Gastrocnemius medialis (tissue), 4 donors: ENCODE measurements around the gene HDAC4. TPM values are rescaled to one million over a fixed set of nuclear protein-coding genes. Genes with fewer than 3 reads are reported as not detected.

ENCODE experiments used
- ATAC-seq, 2 donors: fragments of 150-250 bp; one replicate each; pipeline ENCODE4 v1.9.1; 2016
- DNase-seq, 2 donors: peaks; one replicate each; pipeline ENCODE4 v3.0.0-alpha.2; 2019
- H3K27ac ChIP-seq, 4 donors: fragments of 200-600 bp; sonication (generic); 1 replicate in 1 of 4; 2 replicates in 3 of 4; pipeline ENCODE4 v1.5.1; 2016 to 2018; ENCODE audit warnings: mild to moderate bottlenecking in 2 of 4, moderate library complexity in 1 of 4
- H3K27me3 ChIP-seq, 3 donors: fragments of 200-600 bp; sonication (generic) in 2 of 3; 1 replicate in 1 of 3; 2 replicates in 2 of 3; pipeline versions ENCODE4 v1.5.1 to v1.6.0; 2016 to 2019; ENCODE audit warnings: mild to moderate bottlenecking in 1 of 3, moderate library complexity in 1 of 3
- H3K36me3 ChIP-seq, 2 donors: fragments of 200-600 bp; sonication (generic) in 1 of 2; one replicate each; pipeline ENCODE4 v1.5.1; 2017 to 2018
- H3K4me1 ChIP-seq, 2 donors: fragments of 200-600 bp; sonication (generic) in 1 of 2; one replicate each; pipeline ENCODE4 v1.5.1; 2016 to 2017; ENCODE audit warnings: mild to moderate bottlenecking in 2 of 2
- H3K4me3 ChIP-seq, 4 donors: fragments of 200-600 bp; sonication (generic) in 3 of 4; 1 replicate in 1 of 4; 2 replicates in 3 of 4; pipeline ENCODE4 v1.5.1; 2016 to 2019; ENCODE audit warnings: mild to moderate bottlenecking in 2 of 4
- H3K9me3 ChIP-seq, 3 donors: fragments of 200-600 bp; sonication (generic) in 2 of 3; 1 replicate in 1 of 3; 2 replicates in 2 of 3; pipeline ENCODE4 v1.5.1; 2016 to 2019
- POLR2A ChIP-seq, 2 donors: fragments of 450-650 bp; IDR thresholded peaks; one replicate each; pipeline ENCODE4 v1.6.1; 2017; ENCODE audit warnings: antibody characterized with exemption in 2 of 2, mild to moderate bottlenecking in 2 of 2, moderate library complexity in 2 of 2
- in situ Hi-C, 4 donors: fragments of 200-750 bp; cut with MboI; loops; one replicate each; pipeline versions ENCODE4 v1.15.0 to v1.8.0; 2017; ENCODE audit warnings: low sequenced_read_pairs in 4 of 4
- intact Hi-C: fragments of 100-400 bp; cut with DNase I; formaldehyde crosslinking; loops from one replicate; pipeline ENCODE4 v1.15.1; 2023; ENCODE audit warnings: low total_unique reads
- total RNA-seq, 4 donors: library from RNA; depleted of rRNA; stranded (reverse); fragments of >200 nt; gene quantifications; one replicate each; pipeline versions ENCODE4 v1.1.0 to v1.2.3, GENCODE V29; 2016
- TF ChIP-seq, protein P1 (sequence below), 5 experiments: fragments of 450-650 bp in 3 of 5; fragments of 200-600 bp in 2 of 5; sonication (generic) in 2 of 5; IDR thresholded peaks in 4 of 5; conservative IDR thresholded peaks in 1 of 5; 1 replicate in 4 of 5; 2 replicates in 1 of 5; pipeline ENCODE4 v1.5.1; 2016 to 2019; ENCODE audit warnings: antibody characterized with exemption in 5 of 5, mild to moderate bottlenecking in 3 of 5, moderate library complexity in 3 of 5

HDAC4 gene
- total RNA-seq, 4 donors from 2014 or later: 23.6 to 257 (median 119) TPM

DNA sequence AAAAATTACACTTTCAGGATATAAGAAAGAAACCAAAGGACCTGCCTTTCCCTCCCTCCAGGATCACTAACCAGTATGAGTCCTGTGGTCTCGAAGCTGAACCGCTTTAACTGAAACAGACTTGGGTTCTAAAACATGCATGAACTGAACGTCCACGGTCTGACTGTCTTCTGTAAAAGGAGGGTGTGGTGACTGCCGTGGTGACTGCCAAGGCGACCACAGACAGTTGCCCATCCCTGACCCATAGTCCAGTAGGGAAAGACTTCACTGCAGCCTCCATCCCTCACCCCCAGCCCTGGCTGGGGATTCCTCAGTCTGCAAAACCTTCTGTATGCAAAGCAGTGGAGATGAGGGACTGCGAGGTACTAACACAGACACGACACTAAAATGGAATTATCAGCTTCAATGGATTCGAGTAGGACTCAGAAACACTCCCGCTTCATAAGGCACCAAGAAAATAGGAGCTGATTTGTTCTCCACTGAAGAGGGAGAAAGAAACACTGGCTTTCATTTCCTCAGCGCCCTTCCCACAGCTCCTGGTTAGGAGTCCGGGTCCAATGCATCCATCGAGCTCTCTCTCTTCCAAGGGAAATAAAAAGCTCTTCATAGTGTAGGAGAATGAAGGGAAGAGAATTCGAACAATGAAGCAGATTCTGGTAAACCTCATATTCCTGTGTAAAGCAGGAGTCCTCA lies 197.2 kb downstream of the HDAC4 start:
- no peaks in the 10 kb centered on the region for H3K36me3 ChIP-seq
- DNase-seq: no peak
- H3K4me1 ChIP-seq: peaks cover 74 to 79% of the 10 kb centered on the region in 2 donors
- intact Hi-C loops (no loop called here), in situ Hi-C loops (no loop called here)
- peak overlapping the region; percentile 82 to 89 (median 88) for H3K27ac ChIP-seq
- no peaks in the 10 kb centered on the region for H3K9me3 ChIP-seq
- no peak for ATAC-seq
- H3K4me3 ChIP-seq: no peak overlapping the region
- H3K27me3 ChIP-seq: no peaks in the 10 kb centered on the region
- TF ChIP-seq, protein P1, sequence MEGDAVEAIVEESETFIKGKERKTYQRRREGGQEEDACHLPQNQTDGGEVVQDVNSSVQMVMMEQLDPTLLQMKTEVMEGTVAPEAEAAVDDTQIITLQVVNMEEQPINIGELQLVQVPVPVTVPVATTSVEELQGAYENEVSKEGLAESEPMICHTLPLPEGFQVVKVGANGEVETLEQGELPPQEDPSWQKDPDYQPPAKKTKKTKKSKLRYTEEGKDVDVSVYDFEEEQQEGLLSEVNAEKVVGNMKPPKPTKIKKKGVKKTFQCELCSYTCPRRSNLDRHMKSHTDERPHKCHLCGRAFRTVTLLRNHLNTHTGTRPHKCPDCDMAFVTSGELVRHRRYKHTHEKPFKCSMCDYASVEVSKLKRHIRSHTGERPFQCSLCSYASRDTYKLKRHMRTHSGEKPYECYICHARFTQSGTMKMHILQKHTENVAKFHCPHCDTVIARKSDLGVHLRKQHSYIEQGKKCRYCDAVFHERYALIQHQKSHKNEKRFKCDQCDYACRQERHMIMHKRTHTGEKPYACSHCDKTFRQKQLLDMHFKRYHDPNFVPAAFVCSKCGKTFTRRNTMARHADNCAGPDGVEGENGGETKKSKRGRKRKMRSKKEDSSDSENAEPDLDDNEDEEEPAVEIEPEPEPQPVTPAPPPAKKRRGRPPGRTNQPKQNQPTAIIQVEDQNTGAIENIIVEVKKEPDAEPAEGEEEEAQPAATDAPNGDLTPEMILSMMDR (IDR thresholded peaks at IDR 0.05 in 4 of 5, conservative IDR thresholded peaks at IDR 0.05 in 1 of 5): no peak
- no peak for TF ChIP-seq POLR2A (IDR thresholded peaks at IDR 0.05)

DNA sequence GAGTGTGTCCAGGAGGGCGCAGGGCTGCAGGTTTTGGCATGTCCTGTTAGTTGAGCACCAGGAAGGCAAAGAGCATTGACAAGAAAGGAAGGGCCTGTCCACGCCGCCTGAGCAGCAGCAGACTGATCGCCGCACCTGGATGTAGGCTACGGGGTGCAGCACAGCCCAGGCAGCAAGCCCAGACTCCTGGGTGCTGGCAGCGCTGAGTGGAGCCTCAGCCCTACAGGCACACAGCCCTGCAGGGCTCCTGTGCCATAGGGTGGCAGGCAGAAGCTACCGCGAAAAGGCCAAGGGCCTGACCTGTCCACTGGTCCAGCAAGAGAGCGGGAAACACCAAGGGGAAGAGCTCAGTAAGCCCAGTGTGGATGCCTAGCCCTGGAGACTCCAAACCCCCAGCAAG lies 198.0 kb downstream of the HDAC4 start:
- H3K27me3 ChIP-seq: no peaks in the 10 kb centered on the region
- H3K4me1 ChIP-seq: peaks cover 74 to 76% of the 10 kb centered on the region in 2 donors
- ATAC-seq: peak in 1 of 2 donors; percentile 19
- TF ChIP-seq, protein P1 (IDR thresholded peaks at IDR 0.05 in 4 of 5, conservative IDR thresholded peaks at IDR 0.05 in 1 of 5): no peak
- no peak for TF ChIP-seq POLR2A (IDR thresholded peaks at IDR 0.05)
- intact Hi-C loops: no loop called here
- H3K27ac ChIP-seq: peak overlapping the region; percentile 82 to 89 (median 88)
- no peaks in the 10 kb centered on the region for H3K36me3 ChIP-seq
- DNase-seq: peak in 1 of 2 donors; percentile 44
- no peaks in the 10 kb centered on the region for H3K9me3 ChIP-seq
- in situ Hi-C loops: no loop called here
- H3K4me3 ChIP-seq: no peak overlapping the region

DNA sequence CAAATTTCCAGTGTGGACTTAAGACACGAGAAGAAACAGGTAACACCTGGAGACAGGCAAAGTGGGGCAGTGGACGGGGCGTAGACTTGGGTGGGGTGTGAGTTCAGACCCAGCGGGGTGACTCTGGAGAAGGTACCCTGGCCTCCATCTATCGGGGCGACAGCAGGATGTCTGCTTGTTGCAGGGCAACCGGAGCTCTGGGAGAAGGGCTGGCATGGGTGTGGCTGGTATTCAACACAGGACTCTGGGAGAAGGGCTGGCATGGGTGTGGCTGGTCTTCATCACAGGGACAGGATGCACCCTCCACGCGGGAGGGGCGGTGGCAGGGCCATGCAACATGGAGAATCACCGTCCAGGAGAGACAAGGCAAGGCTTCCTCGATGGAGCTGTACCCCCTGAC lies 198.5 kb downstream of the HDAC4 start:
- peaks cover 71 to 74% of the 10 kb centered on the region in 2 donors for H3K4me1 ChIP-seq
- peaks cover 0 to 1% of the 10 kb centered on the region in 2 donors for H3K36me3 ChIP-seq
- H3K9me3 ChIP-seq: no peaks in the 10 kb centered on the region
- peak; percentile 64 to 73 for DNase-seq
- intact Hi-C loops (no loop called here), in situ Hi-C loops (no loop called here)
- TF ChIP-seq, protein P1 (IDR thresholded peaks at IDR 0.05 in 4 of 5, conservative IDR thresholded peaks at IDR 0.05 in 1 of 5): no peak
- TF ChIP-seq POLR2A (IDR thresholded peaks at IDR 0.05): no peak
- ATAC-seq: peak; percentile 38 to 47
- no peaks in the 10 kb centered on the region for H3K27me3 ChIP-seq
- no peak overlapping the region for H3K4me3 ChIP-seq
- H3K27ac ChIP-seq: peak overlapping the region; percentile 82 to 89 (median 88)

DNA sequence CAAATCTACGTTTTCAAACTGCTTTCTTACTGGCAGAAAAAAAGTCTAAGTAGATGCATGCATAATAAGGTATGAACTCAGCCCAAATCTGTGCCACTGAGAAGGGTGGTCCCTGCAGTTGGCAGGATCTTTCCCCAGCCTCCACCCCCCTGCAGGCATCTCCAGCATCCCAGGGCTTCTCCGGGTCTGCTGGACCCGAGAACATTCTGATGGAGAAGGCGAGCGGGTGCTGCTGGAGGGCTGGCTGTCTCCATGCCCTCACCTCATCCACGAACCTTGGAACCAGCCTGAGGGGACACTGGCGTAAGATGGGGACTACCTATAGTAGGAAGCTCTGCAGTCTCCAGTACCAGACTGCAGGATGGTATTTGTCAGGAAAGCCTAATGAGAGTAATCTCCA lies 198.9 kb downstream of the HDAC4 start:
- DNase-seq: no peak
- intact Hi-C loops (no loop called here), in situ Hi-C loops (no loop called here)
- Histone ChIP-seq H3K4me1 (peaks cover 68 to 71% of the 10 kb centered on the region in 2 donors), H3K36me3 (peaks cover 0 to 6% of the 10 kb centered on the region in 2 donors), H3K9me3 (no peaks in the 10 kb centered on the region), H3K27ac (peak overlapping the region; percentile 82 to 89 (median 88)), H3K27me3 (no peaks in the 10 kb centered on the region), H3K4me3 (no peak overlapping the region)
- ATAC-seq: no peak
- TF ChIP-seq, protein P1 (IDR thresholded peaks at IDR 0.05 in 4 of 5, conservative IDR thresholded peaks at IDR 0.05 in 1 of 5): no peak
- TF ChIP-seq POLR2A (IDR thresholded peaks at IDR 0.05): no peak
